ENCODE data around the gene KCNN4. TPM values are rescaled to one million over a fixed set of nuclear protein-coding genes. Genes with fewer than 3 reads are reported as not detected.

KCNN4 gene
- total and polyA plus RNA-seq, 2 of the 13 experiments (the other 11 are each of a cell fraction or from before 2014, with no cell fraction given) = 0.13 to 0.25 TPM

DNA sequence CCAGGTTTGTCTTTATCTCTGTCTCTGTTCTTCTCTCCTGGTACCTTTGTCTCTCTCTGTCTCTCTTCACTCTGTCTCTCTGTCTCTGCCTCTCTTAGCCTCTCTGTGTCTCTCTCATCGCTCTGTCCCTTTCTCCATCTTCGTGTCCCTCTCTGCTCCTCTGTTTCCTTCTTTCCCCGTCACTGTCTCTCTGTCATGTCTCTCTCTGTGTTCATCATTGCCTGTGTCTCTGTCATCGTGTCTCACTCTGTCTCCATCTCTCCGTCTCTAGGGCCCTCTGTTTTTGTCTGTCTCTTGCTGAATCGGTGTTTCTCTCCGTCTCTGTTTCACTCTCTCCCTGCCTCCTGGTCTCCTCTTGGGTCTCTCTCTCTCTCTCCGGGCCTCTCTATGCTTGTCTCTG, 2.9 kb upstream of the KCNN4 start (continued):
- TF ChIP-seq, protein P1, sequence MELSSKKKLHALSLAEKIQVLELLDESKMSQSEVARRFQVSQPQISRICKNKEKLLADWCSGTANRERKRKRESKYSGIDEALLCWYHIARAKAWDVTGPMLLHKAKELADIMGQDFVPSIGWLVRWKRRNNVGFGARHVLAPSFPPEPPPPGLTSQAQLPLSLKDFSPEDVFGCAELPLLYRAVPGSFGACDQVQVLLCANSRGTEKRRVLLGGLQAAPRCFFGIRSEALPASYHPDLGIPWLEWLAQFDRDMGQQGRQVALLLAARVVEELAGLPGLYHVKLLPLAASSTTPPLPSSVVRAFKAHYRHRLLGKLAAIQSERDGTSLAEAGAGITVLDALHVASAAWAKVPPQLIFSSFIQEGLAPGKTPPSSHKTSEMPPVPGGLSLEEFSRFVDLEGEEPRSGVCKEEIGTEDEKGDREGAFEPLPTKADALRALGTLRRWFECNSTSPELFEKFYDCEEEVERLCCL (CRISPR knock-in tag; IDR thresholded peaks at IDR 0.05; ENCODE audit: borderline replicate concordance) = no peak
- TF ChIP-seq CBX5 (CRISPR knock-in tag; IDR thresholded peaks at IDR 0.05; ENCODE audit: borderline replicate concordance) (no peak), ARNT (IDR thresholded peaks at IDR 0.05) (no peak), NR2F2 (IDR thresholded peaks at IDR 0.05; ENCODE audit: borderline replicate concordance, low read depth) (no peak), SP5 (CRISPR knock-in tag; IDR thresholded peaks at IDR 0.05; ENCODE audit: borderline replicate concordance, low read depth) (no peak), GABPB1 (CRISPR knock-in tag; IDR thresholded peaks at IDR 0.05) (no peak)
- TF ChIP-seq, protein P2, sequence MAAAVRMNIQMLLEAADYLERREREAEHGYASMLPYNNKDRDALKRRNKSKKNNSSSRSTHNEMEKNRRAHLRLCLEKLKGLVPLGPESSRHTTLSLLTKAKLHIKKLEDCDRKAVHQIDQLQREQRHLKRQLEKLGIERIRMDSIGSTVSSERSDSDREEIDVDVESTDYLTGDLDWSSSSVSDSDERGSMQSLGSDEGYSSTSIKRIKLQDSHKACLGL (CRISPR knock-in tag; IDR thresholded peaks at IDR 0.05) = no peak

DNA sequence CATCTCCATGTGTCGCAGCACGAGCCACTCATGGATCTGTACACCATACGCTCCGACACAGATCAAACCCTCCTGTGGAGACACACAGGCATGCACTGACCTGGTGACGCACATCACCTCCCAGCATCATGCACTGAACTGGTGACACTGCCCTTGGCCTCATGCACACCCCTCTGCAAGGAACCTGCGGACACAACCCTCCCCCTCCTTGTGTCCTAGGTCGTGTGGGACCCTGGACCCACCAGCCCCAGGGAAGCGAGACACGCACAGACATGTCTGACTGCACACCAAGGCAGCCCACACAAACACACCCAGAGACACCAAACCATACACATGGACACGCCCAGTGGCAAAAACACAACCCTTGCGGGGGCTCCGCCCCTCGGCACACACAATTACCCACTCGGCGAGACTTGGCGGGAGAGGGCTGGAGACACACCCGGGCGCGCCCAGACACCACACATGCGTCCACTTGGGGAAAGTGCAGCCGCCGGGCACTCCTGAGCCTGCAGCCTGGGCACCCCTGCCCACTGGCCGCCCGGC, 2.0 kb upstream of the KCNN4 start:
- no peaks in the 10 kb centered on the region for H3K79me2 ChIP-seq (ENCODE audit: insufficient read depth, low read length)
- H3K4me1 ChIP-seq (ENCODE audit: insufficient read depth, low read length) = peaks cover 29% of the 10 kb centered on the region
- no peak overlapping the region for H3K4me2 ChIP-seq (ENCODE audit: low read depth, low read length)
- no peak overlapping the region for H3K4me3 ChIP-seq (replicated peaks in 1 of 3; ENCODE audit: insufficient read depth in 1 of 3, low read depth in 2 of 3, low read length in 3 of 3)
- H2AFZ ChIP-seq (ENCODE audit: low read length) = no peak overlapping the region
- WGBS (ENCODE audit: low lambda C conversion rate) = 73% methylated on average over 18 of the region's 24 CpGs
- ChIA-PET CTCF (ENCODE audit: low intra/inter-chr PET ratio, low total read pairs) (no interaction called here), POLR2A (no interaction called here)
- no peaks in the 10 kb centered on the region for H3K27me3 ChIP-seq (ENCODE audit: control insufficient read depth in 1 of 2, insufficient read depth in 2 of 2, low read length in 2 of 2)
- ATAC-seq (no peak), FAIRE-seq (no peak), DNase-seq (ENCODE audit: low spot score) (no peak)
- no peaks in the 10 kb centered on the region for H4K20me1 ChIP-seq (ENCODE audit: insufficient read depth, low read length)
- H3K36me3 ChIP-seq (replicated peaks in 1 of 2; ENCODE audit: control insufficient read depth in 1 of 2, insufficient read depth in 2 of 2, low read length in 2 of 2) = no peaks in the 10 kb centered on the region
- H3K9ac ChIP-seq (ENCODE audit: insufficient read depth, low read depth, low read length) = no peak overlapping the region
- BruUV-seq (replicated peaks) = no TSS peak
- in situ Hi-C loops (cut with HindIII; ENCODE audit: extremely low pct_ligation_motif_present, low pct_unique_long_range_greater_than_20kb) = loop anchor here (5.0 kb wide), 1 partner anchor 35 kb away; no protein-coding TSS in a partner anchor
- no peak overlapping the region for H3K27ac ChIP-seq (ENCODE audit: extremely low read length, insufficient read depth, low read length)
- no peaks in the 10 kb centered on the region for H3K9me3 ChIP-seq (ENCODE audit: low read length)
- intact Hi-C loops (cut with micrococcal nuclease; ENCODE audit: unreplicated experiment) = no loop called here
- TF ChIP-seq, protein P3, sequence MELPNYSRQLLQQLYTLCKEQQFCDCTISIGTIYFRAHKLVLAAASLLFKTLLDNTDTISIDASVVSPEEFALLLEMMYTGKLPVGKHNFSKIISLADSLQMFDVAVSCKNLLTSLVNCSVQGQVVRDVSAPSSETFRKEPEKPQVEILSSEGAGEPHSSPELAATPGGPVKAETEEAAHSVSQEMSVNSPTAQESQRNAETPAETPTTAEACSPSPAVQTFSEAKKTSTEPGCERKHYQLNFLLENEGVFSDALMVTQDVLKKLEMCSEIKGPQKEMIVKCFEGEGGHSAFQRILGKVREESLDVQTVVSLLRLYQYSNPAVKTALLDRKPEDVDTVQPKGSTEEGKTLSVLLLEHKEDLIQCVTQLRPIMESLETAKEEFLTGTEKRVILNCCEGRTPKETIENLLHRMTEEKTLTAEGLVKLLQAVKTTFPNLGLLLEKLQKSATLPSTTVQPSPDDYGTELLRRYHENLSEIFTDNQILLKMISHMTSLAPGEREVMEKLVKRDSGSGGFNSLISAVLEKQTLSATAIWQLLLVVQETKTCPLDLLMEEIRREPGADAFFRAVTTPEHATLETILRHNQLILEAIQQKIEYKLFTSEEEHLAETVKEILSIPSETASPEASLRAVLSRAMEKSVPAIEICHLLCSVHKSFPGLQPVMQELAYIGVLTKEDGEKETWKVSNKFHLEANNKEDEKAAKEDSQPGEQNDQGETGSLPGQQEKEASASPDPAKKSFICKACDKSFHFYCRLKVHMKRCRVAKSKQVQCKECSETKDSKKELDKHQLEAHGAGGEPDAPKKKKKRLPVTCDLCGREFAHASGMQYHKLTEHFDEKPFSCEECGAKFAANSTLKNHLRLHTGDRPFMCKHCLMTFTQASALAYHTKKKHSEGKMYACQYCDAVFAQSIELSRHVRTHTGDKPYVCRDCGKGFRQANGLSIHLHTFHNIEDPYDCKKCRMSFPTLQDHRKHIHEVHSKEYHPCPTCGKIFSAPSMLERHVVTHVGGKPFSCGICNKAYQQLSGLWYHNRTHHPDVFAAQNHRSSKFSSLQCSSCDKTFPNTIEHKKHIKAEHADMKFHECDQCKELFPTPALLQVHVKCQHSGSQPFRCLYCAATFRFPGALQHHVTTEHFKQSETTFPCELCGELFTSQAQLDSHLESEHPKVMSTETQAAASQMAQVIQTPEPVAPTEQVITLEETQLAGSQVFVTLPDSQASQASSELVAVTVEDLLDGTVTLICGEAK (IDR thresholded peaks at IDR 0.05) = no peak
- TF ChIP-seq, protein P3 (CRISPR knock-in tag; IDR thresholded peaks at IDR 0.05) = no peak
- TF ChIP-seq, protein P4, sequence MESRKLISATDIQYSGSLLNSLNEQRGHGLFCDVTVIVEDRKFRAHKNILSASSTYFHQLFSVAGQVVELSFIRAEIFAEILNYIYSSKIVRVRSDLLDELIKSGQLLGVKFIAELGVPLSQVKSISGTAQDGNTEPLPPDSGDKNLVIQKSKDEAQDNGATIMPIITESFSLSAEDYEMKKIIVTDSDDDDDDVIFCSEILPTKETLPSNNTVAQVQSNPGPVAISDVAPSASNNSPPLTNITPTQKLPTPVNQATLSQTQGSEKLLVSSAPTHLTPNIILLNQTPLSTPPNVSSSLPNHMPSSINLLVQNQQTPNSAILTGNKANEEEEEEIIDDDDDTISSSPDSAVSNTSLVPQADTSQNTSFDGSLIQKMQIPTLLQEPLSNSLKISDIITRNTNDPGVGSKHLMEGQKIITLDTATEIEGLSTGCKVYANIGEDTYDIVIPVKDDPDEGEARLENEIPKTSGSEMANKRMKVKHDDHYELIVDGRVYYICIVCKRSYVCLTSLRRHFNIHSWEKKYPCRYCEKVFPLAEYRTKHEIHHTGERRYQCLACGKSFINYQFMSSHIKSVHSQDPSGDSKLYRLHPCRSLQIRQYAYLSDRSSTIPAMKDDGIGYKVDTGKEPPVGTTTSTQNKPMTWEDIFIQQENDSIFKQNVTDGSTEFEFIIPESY (CRISPR knock-in tag; IDR thresholded peaks at IDR 0.05) = peak; percentile 16; the same call in 1 of the 2 replicates
